Measurements from ENCODE around the gene CENPN. TPM values are rescaled to one million over a fixed set of nuclear protein-coding genes. Genes with fewer than 3 reads are reported as not detected.

Gene CENPN
- total RNA-seq, 4 donors from 2014 or later = 3.8 to 5.2 (median 4.9) TPM

GRCh38 chr16:80997139-80997798 is 9.7 kb upstream of the CENPN start:
- no peak for TF ChIP-seq CTCF (IDR thresholded peaks at IDR 0.05)
- no peak for TF ChIP-seq POLR2A (IDR thresholded peaks at IDR 0.05)
- WGBS, 2 donors = 61% methylated on average over 9 of the region's 9 CpGs
- H3K4me3 ChIP-seq (ENCODE audit: low read depth, poor library complexity, severe bottlenecking) = no peak overlapping the region

GRCh38 chr16:80997964-80998620 is 8.9 kb upstream of the CENPN start:
- WGBS, 2 donors = 91 to 93% methylated on average over 7 of the region's 7 CpGs

More at GRCh38 chr16:80997139-80997798, 9.7 kb upstream of the CENPN start:
- no peak for DNase-seq (ENCODE audit: low spot score in 2 of 2)
- intact Hi-C loops (cut with DNase I; ENCODE audit: low total_unique reads) = no loop called here

GRCh38 chr16:81000873-81001272 is 6.1 kb upstream of the CENPN start:
- no peak for DNase-seq (ENCODE audit: low spot score in 2 of 2)
- intact Hi-C loops (cut with DNase I; ENCODE audit: low total_unique reads) = no loop called here
- 94 to 96% methylated on average over 3 of the region's 3 CpGs for WGBS, 2 donors
- no peak overlapping the region for H3K4me3 ChIP-seq (ENCODE audit: low read depth, poor library complexity, severe bottlenecking)
- no peak for TF ChIP-seq POLR2A (IDR thresholded peaks at IDR 0.05)
- TF ChIP-seq CTCF (IDR thresholded peaks at IDR 0.05) = no peak

More at GRCh38 chr16:80997964-80998620, 8.9 kb upstream of the CENPN start:
- no peak for DNase-seq (ENCODE audit: low spot score in 2 of 2)
- H3K4me3 ChIP-seq (ENCODE audit: low read depth, poor library complexity, severe bottlenecking) = no peak overlapping the region
- TF ChIP-seq POLR2A (IDR thresholded peaks at IDR 0.05) (no peak), CTCF (IDR thresholded peaks at IDR 0.05) (no peak)
- intact Hi-C loops (cut with DNase I; ENCODE audit: low total_unique reads) = no loop called here

- H3K4me3 ChIP-seq (ENCODE audit: low read depth, poor library complexity, severe bottlenecking) = no peak overlapping the region
- intact Hi-C loops (cut with DNase I; ENCODE audit: low total_unique reads) = no loop called here
- TF ChIP-seq CTCF (IDR thresholded peaks at IDR 0.05) (no peak), POLR2A (IDR thresholded peaks at IDR 0.05) (no peak)
- 85 to 86% methylated on average over 5 of the region's 5 CpGs for WGBS, 2 donors
- no peak for DNase-seq (ENCODE audit: low spot score in 2 of 2)
Observed at GRCh38 chr16:81001330-81001729, 5.7 kb upstream of the CENPN start.

GRCh38 chr16:81003064-81003463 is 4.0 kb upstream of the CENPN start:
- 75% methylated on average over 4 of the region's 4 CpGs for WGBS, 2 donors
- intact Hi-C loops (cut with DNase I; ENCODE audit: low total_unique reads) = no loop called here
- H3K4me3 ChIP-seq (ENCODE audit: low read depth, poor library complexity, severe bottlenecking) = no peak overlapping the region
- TF ChIP-seq POLR2A (IDR thresholded peaks at IDR 0.05) (no peak), CTCF (IDR thresholded peaks at IDR 0.05) (no peak)
- no peak for DNase-seq (ENCODE audit: low spot score in 2 of 2)
